K562 (cell line): Measurements from ENCODE around the gene SLTM. TPM values are rescaled to one million over a fixed set of nuclear protein-coding genes. Genes with fewer than 3 reads are reported as not detected.

Experiments used
- ASH1L ChIP-seq: fragments of 450-650 bp; IDR thresholded peaks from 2 replicates; pipeline ENCODE4 v1.6.1; 2018; ENCODE audit warnings: borderline replicate concordance, mild to moderate bottlenecking, low read depth; ENCODE audit not compliant: partially characterized antibody
- CTBP1 ChIP-seq: fragments of 450-650 bp; IDR thresholded peaks from 2 replicates; pipeline ENCODE4 v1.6.1; 2016; ENCODE audit warnings: borderline replicate concordance
- HCFC1 ChIP-seq: IDR thresholded peaks from 2 replicates; pipeline ENCODE4 v1.6.1; 2012; ENCODE audit warnings: low read depth, low read length, improper control_type of control experiment
- HMG20A ChIP-seq: fragments of 450-650 bp; formaldehyde crosslinking; conservative IDR thresholded peaks from 2 replicates; pipeline ENCODE4 v1.4.0; 2020; ENCODE audit warnings: mild to moderate bottlenecking, mixed read lengths
- HMG20B ChIP-seq: fragments of 250-450 bp; sonication (Bioruptor Pico); IDR thresholded peaks from 2 replicates; pipeline ENCODE4 v1.5.0; 2021; ENCODE audit warnings: mild to moderate bottlenecking
- HOXB6 ChIP-seq: fragments of 250-450 bp; sonication (Bioruptor Pico); IDR thresholded peaks from 2 replicates; pipeline ENCODE4 v1.5.1; 2022; ENCODE audit warnings: mild to moderate bottlenecking, borderline replicate concordance
- KDM4B ChIP-seq, 2 experiments: fragments of 450-650 bp in 1 of 2; sonication (generic) in 1 of 2; IDR thresholded peaks; 2 replicates each; pipeline ENCODE4 v1.6.1; 2016 to 2017; ENCODE audit warnings: borderline replicate concordance in 2 of 2, antibody characterized with exemption in 1 of 2, low read depth in 1 of 2, mild to moderate bottlenecking in 1 of 2
- KHSRP ChIP-seq: fragments of 450-650 bp; IDR thresholded peaks from 2 replicates; pipeline ENCODE4 v1.6.1; 2017
- LEF1 ChIP-seq: fragments of 450-650 bp; IDR thresholded peaks from 2 replicates; pipeline ENCODE4 v1.6.1; 2016; ENCODE audit warnings: mild to moderate bottlenecking
- SNRNP70 ChIP-seq: fragments of 200-400 bp; formaldehyde crosslinking; optimal IDR thresholded peaks from 2 replicates; pipeline ENCODE3; 2017; ENCODE audit warnings: low read depth, low read length
- SRSF1 ChIP-seq: fragments of 200-400 bp; formaldehyde crosslinking; IDR thresholded peaks from 2 replicates; pipeline ENCODE4 v1.6.1; 2017; ENCODE audit warnings: mild to moderate bottlenecking, low read depth, low read length, moderate library complexity
- polyA plus RNA-seq, 8 experiments: library from polyadenylated mRNA; depleted of rRNA in 4 of 8; stranded (reverse) in 5 of 8; unstranded in 3 of 8; fragments of >200 nt; fragmentation: Nextera tagmentation in 2 of 8; fragmentation: Illumina TruSeq in 1 of 8; extraction: Ambion mirVana in 2 of 8; extraction: Trizol in 1 of 8; gene quantifications; 2 replicates each; pipeline versions ENCODE4 v1.2.1 to v1.2.3, GENCODE V29; 2011 to 2014; ENCODE audit warnings: inconsistent platforms in 1 of 8, missing spikeins in 1 of 8
- total RNA-seq, 7 experiments: library from RNA; depleted of rRNA in 6 of 7; stranded (reverse); fragments of >200 nt in 6 of 7; fragmentation: Illumina TruSeq in 2 of 7; extraction: Trizol in 2 of 7; gene quantifications; 2 replicates each; pipeline versions ENCODE4 v1.2.1 to v1.2.3, GENCODE V29; 2011 to 2021; ENCODE audit warnings: low replicate concordance in 1 of 7
- TF ChIP-seq, protein P1 (sequence below): fragments of 200-600 bp; sonication (generic); IDR thresholded peaks from one replicate; pipeline ENCODE4 v1.6.1; 2012; ENCODE audit warnings: mild to moderate bottlenecking, low read depth, low read length, inconsistent platforms
- TF ChIP-seq, protein P2 (sequence below): fragments of 250-450 bp; sonication (Bioruptor Pico); IDR thresholded peaks from 2 replicates; pipeline ENCODE4 v1.8.0; 2021; ENCODE audit warnings: moderate library complexity, mild to moderate bottlenecking, inconsistent platforms
- TF ChIP-seq, protein P3 (sequence below): fragments of 450-650 bp; IDR thresholded peaks from 2 replicates; pipeline ENCODE4 v1.7.0; 2016; ENCODE audit warnings: borderline replicate concordance

The SLTM gene
- total and polyA plus RNA-seq, 9 of the 15 experiments (the other 6 are each of a cell fraction or from before 2014, with no cell fraction given): 39.5 to 163 (median 102) TPM

DNA sequence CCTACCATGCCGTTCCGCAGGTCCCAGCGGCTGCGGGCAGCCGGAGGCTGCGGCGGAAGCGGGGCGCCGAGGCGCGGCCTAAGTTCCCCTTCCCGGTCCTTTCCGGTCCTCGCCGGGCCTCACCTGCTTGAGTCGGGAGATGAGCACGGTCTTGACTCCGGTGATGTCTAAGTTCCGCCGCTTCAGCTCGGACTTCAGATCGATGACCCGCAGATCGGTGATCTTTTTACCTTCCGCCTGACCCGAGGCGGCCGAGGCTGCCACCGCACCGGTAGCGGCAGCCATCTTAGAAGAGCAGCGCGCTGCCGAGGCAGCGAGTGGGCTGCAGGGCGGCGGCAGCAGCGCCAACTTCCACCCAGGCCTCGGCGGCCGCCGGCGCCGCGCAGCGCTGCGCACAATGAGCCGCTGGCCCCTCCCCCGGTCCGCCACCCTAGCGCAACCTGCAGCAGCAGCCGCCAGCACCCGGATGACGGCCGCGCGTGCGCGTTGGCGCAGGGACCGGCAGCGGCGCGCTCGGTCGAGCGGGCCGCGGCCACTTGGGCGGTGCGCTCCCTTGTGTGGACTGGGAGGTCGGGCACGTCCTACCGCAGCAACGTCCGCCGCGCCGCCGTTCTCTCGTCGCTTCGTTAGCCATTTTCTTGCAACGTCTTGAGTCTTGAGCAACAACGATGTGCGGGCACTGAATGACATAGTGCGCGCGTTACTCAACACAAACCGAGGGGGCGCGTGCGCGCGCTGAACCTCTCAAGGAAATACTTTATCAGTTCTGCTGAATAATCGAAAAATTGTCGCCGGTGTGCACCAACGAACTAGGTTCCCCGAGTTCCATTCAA, at the start of gene SLTM (continued):
- TF ChIP-seq, protein P1, sequence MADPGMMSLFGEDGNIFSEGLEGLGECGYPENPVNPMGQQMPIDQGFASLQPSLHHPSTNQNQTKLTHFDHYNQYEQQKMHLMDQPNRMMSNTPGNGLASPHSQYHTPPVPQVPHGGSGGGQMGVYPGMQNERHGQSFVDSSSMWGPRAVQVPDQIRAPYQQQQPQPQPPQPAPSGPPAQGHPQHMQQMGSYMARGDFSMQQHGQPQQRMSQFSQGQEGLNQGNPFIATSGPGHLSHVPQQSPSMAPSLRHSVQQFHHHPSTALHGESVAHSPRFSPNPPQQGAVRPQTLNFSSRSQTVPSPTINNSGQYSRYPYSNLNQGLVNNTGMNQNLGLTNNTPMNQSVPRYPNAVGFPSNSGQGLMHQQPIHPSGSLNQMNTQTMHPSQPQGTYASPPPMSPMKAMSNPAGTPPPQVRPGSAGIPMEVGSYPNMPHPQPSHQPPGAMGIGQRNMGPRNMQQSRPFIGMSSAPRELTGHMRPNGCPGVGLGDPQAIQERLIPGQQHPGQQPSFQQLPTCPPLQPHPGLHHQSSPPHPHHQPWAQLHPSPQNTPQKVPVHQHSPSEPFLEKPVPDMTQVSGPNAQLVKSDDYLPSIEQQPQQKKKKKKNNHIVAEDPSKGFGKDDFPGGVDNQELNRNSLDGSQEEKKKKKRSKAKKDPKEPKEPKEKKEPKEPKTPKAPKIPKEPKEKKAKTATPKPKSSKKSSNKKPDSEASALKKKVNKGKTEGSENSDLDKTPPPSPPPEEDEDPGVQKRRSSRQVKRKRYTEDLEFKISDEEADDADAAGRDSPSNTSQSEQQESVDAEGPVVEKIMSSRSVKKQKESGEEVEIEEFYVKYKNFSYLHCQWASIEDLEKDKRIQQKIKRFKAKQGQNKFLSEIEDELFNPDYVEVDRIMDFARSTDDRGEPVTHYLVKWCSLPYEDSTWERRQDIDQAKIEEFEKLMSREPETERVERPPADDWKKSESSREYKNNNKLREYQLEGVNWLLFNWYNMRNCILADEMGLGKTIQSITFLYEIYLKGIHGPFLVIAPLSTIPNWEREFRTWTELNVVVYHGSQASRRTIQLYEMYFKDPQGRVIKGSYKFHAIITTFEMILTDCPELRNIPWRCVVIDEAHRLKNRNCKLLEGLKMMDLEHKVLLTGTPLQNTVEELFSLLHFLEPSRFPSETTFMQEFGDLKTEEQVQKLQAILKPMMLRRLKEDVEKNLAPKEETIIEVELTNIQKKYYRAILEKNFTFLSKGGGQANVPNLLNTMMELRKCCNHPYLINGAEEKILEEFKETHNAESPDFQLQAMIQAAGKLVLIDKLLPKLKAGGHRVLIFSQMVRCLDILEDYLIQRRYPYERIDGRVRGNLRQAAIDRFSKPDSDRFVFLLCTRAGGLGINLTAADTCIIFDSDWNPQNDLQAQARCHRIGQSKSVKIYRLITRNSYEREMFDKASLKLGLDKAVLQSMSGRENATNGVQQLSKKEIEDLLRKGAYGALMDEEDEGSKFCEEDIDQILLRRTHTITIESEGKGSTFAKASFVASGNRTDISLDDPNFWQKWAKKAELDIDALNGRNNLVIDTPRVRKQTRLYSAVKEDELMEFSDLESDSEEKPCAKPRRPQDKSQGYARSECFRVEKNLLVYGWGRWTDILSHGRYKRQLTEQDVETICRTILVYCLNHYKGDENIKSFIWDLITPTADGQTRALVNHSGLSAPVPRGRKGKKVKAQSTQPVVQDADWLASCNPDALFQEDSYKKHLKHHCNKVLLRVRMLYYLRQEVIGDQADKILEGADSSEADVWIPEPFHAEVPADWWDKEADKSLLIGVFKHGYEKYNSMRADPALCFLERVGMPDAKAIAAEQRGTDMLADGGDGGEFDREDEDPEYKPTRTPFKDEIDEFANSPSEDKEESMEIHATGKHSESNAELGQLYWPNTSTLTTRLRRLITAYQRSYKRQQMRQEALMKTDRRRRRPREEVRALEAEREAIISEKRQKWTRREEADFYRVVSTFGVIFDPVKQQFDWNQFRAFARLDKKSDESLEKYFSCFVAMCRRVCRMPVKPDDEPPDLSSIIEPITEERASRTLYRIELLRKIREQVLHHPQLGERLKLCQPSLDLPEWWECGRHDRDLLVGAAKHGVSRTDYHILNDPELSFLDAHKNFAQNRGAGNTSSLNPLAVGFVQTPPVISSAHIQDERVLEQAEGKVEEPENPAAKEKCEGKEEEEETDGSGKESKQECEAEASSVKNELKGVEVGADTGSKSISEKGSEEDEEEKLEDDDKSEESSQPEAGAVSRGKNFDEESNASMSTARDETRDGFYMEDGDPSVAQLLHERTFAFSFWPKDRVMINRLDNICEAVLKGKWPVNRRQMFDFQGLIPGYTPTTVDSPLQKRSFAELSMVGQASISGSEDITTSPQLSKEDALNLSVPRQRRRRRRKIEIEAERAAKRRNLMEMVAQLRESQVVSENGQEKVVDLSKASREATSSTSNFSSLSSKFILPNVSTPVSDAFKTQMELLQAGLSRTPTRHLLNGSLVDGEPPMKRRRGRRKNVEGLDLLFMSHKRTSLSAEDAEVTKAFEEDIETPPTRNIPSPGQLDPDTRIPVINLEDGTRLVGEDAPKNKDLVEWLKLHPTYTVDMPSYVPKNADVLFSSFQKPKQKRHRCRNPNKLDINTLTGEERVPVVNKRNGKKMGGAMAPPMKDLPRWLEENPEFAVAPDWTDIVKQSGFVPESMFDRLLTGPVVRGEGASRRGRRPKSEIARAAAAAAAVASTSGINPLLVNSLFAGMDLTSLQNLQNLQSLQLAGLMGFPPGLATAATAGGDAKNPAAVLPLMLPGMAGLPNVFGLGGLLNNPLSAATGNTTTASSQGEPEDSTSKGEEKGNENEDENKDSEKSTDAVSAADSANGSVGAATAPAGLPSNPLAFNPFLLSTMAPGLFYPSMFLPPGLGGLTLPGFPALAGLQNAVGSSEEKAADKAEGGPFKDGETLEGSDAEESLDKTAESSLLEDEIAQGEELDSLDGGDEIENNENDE: no peak
- TF ChIP-seq SNRNP70 (no peak), HMG20B (no peak), HOXB6 (CRISPR knock-in tag) (no peak), KHSRP (no peak), CTBP1 (peak; percentile 100), HMG20A (no peak), KDM4B (IDR thresholded peaks at IDR 0.05; ENCODE audit: borderline replicate concordance in 2 of 2, low read depth in 1 of 2) (0 out of 4 replicates have a peak, but pooled peaks of 1 of the 2 experiments have one; percentile 38), SRSF1 (no peak), LEF1 (no peak), HCFC1 (peak; percentile 75), ASH1L (no peak)
- TF ChIP-seq, protein P2, sequence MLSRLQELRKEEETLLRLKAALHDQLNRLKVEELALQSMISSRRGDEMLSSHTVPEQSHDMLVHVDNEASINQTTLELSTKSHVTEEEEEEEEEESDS (CRISPR knock-in tag): no peak
- TF ChIP-seq, protein P3, sequence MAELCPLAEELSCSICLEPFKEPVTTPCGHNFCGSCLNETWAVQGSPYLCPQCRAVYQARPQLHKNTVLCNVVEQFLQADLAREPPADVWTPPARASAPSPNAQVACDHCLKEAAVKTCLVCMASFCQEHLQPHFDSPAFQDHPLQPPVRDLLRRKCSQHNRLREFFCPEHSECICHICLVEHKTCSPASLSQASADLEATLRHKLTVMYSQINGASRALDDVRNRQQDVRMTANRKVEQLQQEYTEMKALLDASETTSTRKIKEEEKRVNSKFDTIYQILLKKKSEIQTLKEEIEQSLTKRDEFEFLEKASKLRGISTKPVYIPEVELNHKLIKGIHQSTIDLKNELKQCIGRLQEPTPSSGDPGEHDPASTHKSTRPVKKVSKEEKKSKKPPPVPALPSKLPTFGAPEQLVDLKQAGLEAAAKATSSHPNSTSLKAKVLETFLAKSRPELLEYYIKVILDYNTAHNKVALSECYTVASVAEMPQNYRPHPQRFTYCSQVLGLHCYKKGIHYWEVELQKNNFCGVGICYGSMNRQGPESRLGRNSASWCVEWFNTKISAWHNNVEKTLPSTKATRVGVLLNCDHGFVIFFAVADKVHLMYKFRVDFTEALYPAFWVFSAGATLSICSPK: no peak
